ENCODE measurements around the gene SLC35E1.

SLC35E1 gene

DNA sequence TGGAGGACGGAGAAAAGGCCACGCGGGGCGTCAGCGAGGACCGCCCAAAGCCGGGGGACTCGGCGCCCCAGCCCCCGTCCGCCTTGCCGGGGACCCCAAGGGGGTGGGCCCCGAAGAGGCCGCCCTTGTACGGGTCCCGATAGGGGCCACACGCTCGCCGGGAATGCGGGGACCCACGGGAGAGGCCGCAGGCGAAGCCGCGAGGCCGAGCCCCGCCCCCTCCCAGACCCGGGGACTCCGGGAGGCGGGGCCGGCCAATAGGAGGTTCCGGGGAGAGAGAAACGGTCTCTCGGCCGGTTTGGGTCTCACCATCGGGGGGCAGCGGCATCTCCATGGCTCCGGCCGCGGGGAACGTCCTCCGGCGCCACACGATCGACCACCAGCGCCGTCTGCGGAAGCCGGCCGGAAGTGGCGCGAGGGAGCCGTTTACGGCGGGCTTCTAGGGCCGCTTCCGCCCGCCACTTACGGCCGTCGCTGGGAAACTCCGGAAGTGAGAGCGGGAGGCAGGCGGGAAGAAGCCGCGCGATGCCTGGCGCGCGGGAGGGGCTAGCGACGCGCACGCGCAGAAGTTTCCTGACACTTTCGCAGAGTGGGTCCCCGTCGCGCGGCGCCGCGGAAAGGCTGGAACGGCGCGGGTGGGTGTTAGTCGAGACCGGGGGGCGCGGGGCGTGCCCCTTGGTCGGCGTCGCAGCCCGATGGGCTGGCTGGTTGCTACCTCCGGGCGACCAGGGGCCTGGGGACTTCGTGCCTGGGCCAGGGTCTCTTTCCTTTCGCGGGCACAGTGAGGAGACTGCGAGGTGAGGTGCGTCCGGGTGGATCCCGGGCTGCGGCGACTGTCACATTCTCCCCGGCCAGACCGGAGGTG lies 29.9 kb downstream of the SLC35E1 start, which contains the start of gene CHERP:
TSS of gene CHERP (minus strand) at position 393 of the 865 bp plus-strand sequence. CDS start at position 334, 59 bp downstream.
- TF ChIP-seq EZH2phosphoT487 (conservative IDR thresholded peaks at IDR 0.05; ENCODE audit: low read length): no peak
- TF ChIP-seq, protein P1, sequence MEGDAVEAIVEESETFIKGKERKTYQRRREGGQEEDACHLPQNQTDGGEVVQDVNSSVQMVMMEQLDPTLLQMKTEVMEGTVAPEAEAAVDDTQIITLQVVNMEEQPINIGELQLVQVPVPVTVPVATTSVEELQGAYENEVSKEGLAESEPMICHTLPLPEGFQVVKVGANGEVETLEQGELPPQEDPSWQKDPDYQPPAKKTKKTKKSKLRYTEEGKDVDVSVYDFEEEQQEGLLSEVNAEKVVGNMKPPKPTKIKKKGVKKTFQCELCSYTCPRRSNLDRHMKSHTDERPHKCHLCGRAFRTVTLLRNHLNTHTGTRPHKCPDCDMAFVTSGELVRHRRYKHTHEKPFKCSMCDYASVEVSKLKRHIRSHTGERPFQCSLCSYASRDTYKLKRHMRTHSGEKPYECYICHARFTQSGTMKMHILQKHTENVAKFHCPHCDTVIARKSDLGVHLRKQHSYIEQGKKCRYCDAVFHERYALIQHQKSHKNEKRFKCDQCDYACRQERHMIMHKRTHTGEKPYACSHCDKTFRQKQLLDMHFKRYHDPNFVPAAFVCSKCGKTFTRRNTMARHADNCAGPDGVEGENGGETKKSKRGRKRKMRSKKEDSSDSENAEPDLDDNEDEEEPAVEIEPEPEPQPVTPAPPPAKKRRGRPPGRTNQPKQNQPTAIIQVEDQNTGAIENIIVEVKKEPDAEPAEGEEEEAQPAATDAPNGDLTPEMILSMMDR (IDR thresholded peaks at IDR 0.05; ENCODE audit: insufficient read depth, low read length, poor library complexity, severe bottlenecking): no peak
- peak within 1 kb of the TSS; percentile 85 for H3K27ac ChIP-seq (ENCODE audit: low read depth, low read length)
- H4K20me1 ChIP-seq (ENCODE audit: low read depth, low read length): peaks cover 15% of the 10 kb centered on the region; the same call in 1 of the 2 replicates
- no peaks in the 10 kb centered on the region for H3K9me2 ChIP-seq (replicated peaks; ENCODE audit: insufficient read depth, low read length)
- peak within 1 kb of the TSS; percentile 92 for H3K4me3 ChIP-seq (ENCODE audit: insufficient read depth, low read length, poor library complexity, severe bottlenecking)
- H3K79me2 ChIP-seq (ENCODE audit: insufficient read depth, low read length): peaks cover 79% of the 10 kb centered on the region
- H3K9ac ChIP-seq (ENCODE audit: low read length): peak within 1 kb of the TSS; percentile 89
- no peaks in the 10 kb centered on the region for H3K27me3 ChIP-seq (ENCODE audit: low read length)
- H3F3A ChIP-seq (ENCODE audit: insufficient read depth): peaks cover 21% of the 10 kb centered on the region
- H3K36me3 ChIP-seq (ENCODE audit: low read length): peaks cover 6% of the 10 kb centered on the region
- peak within 1 kb of the TSS; percentile 30 for H2AFZ ChIP-seq (ENCODE audit: low read depth, low read length, severe bottlenecking)
- H3K4me2 ChIP-seq (ENCODE audit: low read depth, low read length, poor library complexity, severe bottlenecking): peak within 1 kb of the TSS; percentile 81
- no peaks in the 10 kb centered on the region for H3K9me3 ChIP-seq (ENCODE audit: insufficient read depth, low read length)

DNA sequence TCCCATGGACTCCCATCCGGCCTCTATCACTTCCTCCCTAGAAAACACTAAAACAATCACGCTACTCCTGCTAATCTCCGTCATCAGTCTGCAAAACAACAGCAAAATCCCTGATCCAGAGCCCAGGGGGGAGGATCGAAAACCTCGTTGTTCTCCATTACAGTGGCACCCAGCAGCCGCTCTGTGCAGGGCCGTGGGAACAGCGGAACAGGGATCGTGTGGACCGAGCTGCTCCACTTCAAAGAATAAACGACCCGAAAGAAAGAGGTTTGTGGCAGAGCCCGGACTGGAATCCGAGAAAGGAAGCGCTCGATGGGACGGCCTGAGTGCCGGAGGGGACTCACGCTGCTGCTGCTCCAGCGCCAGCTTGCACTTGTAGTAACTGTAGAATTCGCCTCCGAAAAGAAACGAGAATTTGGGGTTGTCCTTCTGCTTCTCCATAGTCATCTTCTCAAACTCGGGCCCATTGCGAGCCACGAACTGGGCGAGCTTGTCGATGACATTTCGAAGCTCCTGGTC lies 30.6 kb downstream of the SLC35E1 start:
- peaks cover 15% of the 10 kb centered on the region; the same call in 1 of the 2 replicates for H4K20me1 ChIP-seq (ENCODE audit: low read depth, low read length)
- peak overlapping the region; percentile 92 for H3K4me3 ChIP-seq (ENCODE audit: insufficient read depth, low read length, poor library complexity, severe bottlenecking)
- H3K27ac ChIP-seq (ENCODE audit: low read depth, low read length): peak overlapping the region; percentile 85
- peaks cover 83% of the 10 kb centered on the region for H3K79me2 ChIP-seq (ENCODE audit: insufficient read depth, low read length)
- peaks cover 6% of the 10 kb centered on the region for H3K36me3 ChIP-seq (ENCODE audit: low read length)
- peak overlapping the region; percentile 89 for H3K9ac ChIP-seq (ENCODE audit: low read length)
- H3K9me2 ChIP-seq (replicated peaks; ENCODE audit: insufficient read depth, low read length): no peaks in the 10 kb centered on the region
- no peaks in the 10 kb centered on the region for H3K27me3 ChIP-seq (ENCODE audit: low read length)
- H3F3A ChIP-seq (ENCODE audit: insufficient read depth): peaks cover 21% of the 10 kb centered on the region
- peak overlapping the region; percentile 30 for H2AFZ ChIP-seq (ENCODE audit: low read depth, low read length, severe bottlenecking)
- H3K4me2 ChIP-seq (ENCODE audit: low read depth, low read length, poor library complexity, severe bottlenecking): peak overlapping the region; percentile 81
- TF ChIP-seq, protein P1 (IDR thresholded peaks at IDR 0.05; ENCODE audit: insufficient read depth, low read length, poor library complexity, severe bottlenecking): no peak
- no peak for TF ChIP-seq EZH2phosphoT487 (conservative IDR thresholded peaks at IDR 0.05; ENCODE audit: low read length)
- H3K9me3 ChIP-seq (ENCODE audit: insufficient read depth, low read length): no peaks in the 10 kb centered on the region

DNA sequence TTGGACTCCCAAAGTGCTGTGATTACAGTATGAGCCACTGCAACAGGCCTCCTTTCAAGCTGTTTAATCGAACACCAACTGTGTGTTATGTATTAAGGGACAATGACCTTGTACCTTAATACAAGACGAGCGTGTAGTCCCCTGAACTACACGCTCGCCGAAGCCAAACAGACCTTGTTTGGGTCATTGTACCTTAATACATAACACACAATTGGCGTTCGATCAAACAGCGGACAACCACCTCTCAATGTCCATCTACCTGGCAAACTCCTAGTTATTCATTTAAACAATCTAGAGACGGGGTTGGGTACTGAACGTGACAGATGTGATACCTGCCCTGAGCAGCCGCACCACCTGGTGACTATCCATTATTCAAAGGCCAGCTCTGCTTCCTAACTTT lies 31.3 kb downstream of the SLC35E1 start:
- no peak for TF ChIP-seq EZH2phosphoT487 (conservative IDR thresholded peaks at IDR 0.05; ENCODE audit: low read length)
- TF ChIP-seq, protein P1 (IDR thresholded peaks at IDR 0.05; ENCODE audit: insufficient read depth, low read length, poor library complexity, severe bottlenecking): no peak
- Histone ChIP-seq H3K36me3 (ENCODE audit: low read length) (peaks cover 6% of the 10 kb centered on the region), H2AFZ (ENCODE audit: low read depth, low read length, severe bottlenecking) (no peak overlapping the region), H3K27ac (ENCODE audit: low read depth, low read length) (no peak overlapping the region), H3K4me3 (ENCODE audit: insufficient read depth, low read length, poor library complexity, severe bottlenecking) (peak overlapping the region; percentile 92), H3K79me2 (ENCODE audit: insufficient read depth, low read length) (peaks cover 90% of the 10 kb centered on the region), H3K9me3 (ENCODE audit: insufficient read depth, low read length) (no peaks in the 10 kb centered on the region), H3K9ac (ENCODE audit: low read length) (peak overlapping the region; percentile 89), H3K27me3 (ENCODE audit: low read length) (no peaks in the 10 kb centered on the region), H3F3A (ENCODE audit: insufficient read depth) (peaks cover 21% of the 10 kb centered on the region), H3K4me2 (ENCODE audit: low read depth, low read length, poor library complexity, severe bottlenecking) (peak overlapping the region; percentile 81), H4K20me1 (ENCODE audit: low read depth, low read length) (peaks cover 15% of the 10 kb centered on the region; the same call in 1 of the 2 replicates), H3K9me2 (replicated peaks; ENCODE audit: insufficient read depth, low read length) (no peaks in the 10 kb centered on the region)

Measured in SU-DHL-6 (cell line).